Measurements from ENCODE around the gene FBXW8.

The FBXW8 gene, protein sequence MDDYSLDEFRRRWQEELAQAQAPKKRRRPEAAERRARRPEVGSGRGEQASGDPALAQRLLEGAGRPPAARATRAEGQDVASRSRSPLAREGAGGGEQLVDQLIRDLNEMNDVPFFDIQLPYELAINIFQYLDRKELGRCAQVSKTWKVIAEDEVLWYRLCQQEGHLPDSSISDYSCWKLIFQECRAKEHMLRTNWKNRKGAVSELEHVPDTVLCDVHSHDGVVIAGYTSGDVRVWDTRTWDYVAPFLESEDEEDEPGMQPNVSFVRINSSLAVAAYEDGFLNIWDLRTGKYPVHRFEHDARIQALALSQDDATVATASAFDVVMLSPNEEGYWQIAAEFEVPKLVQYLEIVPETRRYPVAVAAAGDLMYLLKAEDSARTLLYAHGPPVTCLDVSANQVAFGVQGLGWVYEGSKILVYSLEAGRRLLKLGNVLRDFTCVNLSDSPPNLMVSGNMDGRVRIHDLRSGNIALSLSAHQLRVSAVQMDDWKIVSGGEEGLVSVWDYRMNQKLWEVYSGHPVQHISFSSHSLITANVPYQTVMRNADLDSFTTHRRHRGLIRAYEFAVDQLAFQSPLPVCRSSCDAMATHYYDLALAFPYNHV

DNA sequence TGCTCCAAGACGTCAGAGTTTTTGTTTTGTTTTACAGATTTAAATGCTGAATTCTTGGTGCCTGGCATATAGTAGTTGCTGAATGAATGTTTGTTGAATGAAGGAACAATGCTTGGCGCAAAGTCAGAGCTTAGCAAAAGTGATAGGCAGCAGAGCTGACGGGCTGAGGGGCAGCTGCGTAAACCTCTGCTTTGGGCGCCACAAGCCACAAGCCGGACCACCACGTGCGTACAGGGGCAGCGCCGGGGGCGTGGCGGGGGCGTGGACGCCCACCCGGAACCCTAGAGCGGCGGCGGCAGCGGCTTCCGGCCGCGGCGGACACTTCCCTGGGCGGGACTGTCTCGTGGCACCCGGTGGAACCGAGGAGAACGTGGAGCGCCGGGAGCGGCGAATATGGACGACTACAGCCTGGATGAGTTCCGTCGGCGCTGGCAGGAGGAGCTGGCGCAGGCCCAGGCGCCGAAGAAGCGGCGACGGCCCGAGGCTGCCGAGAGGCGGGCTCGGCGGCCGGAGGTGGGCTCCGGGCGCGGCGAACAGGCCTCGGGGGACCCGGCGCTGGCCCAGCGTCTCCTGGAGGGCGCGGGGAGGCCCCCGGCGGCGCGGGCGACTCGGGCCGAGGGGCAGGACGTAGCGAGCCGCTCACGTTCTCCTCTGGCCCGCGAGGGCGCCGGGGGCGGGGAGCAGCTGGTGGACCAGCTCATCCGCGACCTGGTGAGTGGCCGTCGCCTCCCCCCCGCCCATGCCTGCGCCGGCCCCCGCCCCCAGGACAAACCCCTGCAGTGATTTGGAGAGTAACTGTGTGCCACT lies at the start of gene FBXW8:
FBXW8 (plus strand) TSS at position 306 of the 807 bp plus-strand sequence; CDS start at position 394, 88 bp downstream.
- no peak for DNase-seq (ENCODE audit: low spot score)

DNA sequence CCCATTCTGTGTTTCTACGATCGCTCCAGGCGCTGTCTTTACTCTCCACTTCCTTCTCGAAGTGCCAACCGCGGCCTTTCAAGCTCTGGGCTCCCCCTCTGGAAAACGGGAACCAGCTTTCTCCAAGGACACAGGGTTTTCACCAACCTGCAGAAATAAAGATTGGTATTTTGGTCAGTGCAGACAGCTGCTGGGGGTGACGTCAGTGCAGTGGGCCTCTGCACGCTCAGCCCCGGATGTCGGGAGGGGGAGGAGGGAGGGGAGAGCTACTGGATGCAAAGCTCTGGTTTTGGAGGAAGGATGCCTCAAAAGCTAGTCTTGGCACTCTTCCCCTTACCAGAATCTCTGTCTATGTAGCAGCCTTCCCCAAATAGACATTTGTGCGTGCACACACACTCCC lies 49.4 kb upstream of the FBXW8 start:
- peak; percentile 64 for DNase-seq (ENCODE audit: low spot score)

GRCh38 chr12:116862167-116862566 lies 48.6 kb upstream of the FBXW8 start:
- no peak for DNase-seq (ENCODE audit: low spot score)

- no peak for DNase-seq (ENCODE audit: low spot score)
Measured at GRCh38 chr12:116863275-116863767, 47.4 kb upstream of the FBXW8 start.

DNA sequence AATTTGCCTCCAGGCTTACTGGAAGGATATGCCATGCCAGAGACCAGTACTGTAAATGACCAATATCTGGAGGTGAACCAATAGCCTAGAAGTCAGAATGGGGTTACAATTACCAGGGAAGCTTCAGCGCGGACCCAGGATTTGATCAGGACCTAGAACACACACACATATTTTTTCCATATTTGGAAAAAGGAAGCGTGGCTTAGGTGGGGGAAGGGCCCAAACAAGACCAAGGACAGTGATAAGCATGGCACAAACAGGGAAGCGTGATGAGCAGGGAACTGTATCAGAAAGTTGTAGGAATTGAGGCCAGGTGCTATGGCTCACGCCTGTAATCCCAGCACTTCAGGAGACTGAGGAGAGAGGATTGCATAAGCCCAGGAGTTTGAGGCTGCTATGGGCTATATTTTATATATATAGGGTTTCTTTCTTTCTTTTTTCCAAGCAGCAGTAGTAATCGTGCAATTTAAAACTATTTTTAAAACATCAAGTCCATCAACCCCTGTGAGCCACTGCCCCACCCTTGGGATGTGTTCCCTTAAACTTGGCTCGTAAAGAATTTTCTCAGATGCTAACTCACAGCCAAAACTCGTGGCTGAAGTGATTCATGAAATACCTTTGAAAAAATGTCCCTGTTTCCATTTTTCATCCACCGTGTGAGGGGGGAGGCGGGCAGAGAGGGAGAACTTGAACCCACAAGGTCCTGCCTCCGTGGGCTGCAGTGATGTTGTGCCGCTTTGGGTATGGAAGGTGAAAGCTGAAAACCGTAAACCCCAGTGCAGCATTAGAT lies 46.2 kb upstream of the FBXW8 start:
- DNase-seq (ENCODE audit: low spot score), result no peak

GRCh38 chr12:116867523-116867922 lies 43.2 kb upstream of the FBXW8 start:
- no peak for DNase-seq (ENCODE audit: low spot score)

- DNase-seq (ENCODE audit: low spot score), result no peak
Measured at GRCh38 chr12:116870306-116870705, 40.4 kb upstream of the FBXW8 start.

DNA sequence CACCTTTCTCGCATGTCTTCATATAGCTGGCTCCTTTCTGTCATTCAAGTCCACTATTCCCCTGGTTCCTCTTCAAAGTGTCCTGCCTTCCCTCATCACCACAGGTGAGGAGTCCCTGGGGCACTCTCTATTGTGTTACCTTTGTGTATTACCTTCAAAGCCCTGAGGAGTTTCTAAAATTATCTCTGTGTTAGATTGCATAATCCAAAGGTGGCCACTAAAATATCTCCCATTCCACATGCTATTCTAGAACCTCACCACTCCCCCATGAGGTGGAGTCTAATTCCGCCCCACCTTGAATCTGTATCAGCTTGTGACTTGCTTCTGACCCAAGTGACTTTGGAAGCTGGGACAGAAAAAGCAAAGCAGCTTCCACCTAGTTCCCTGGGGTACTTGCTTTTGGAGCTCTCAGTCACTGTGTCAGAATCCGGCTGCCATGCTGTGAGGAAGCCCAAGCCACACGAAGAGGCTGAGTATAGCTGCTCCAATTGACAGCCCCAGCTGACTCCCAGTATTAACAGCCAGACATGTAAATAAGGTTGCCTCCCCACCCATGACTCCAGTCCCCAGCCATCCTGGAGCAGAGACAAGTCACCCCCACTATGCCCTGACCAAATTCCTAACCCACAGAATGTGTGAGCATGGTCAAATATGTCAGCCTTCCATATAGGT lies 36.3 kb upstream of the FBXW8 start:
- no peak for DNase-seq (ENCODE audit: low spot score)

DNA sequence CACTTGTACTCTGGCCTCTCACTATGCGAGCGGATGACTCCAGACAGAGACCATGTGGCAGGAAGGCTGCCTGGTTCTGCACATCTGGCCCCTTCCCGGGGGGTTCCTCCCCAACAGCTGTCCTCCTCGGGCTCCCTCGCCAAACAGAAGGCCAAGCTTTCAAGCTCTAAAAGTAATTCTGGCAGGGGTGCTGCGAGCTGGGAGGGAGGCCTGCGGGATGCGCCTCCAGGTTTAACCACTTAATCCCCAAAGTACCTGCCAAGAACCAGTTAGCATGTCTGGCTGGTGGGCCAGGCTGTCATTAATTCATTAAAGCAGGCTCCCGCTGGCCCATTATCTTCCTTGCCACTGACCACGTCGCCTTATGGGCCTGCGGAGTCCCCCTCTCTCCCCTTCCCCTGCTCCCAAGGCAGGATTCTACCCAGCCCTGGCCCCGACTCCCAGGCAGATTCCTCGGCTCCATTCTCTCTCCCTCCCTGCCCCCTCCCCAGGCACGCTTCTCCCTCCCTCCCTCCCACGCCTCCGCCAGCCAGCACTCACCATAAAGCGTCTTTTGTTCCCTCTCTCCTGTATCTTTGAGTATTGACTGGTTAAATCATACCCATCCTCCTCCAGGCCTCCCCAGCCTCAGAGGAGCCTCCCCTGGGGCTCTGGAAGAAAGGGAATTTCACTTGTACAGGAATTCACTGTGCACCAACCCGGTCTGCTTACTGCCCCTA lies 34.4 kb upstream of the FBXW8 start:
- no peak for DNase-seq (ENCODE audit: low spot score)

DNA sequence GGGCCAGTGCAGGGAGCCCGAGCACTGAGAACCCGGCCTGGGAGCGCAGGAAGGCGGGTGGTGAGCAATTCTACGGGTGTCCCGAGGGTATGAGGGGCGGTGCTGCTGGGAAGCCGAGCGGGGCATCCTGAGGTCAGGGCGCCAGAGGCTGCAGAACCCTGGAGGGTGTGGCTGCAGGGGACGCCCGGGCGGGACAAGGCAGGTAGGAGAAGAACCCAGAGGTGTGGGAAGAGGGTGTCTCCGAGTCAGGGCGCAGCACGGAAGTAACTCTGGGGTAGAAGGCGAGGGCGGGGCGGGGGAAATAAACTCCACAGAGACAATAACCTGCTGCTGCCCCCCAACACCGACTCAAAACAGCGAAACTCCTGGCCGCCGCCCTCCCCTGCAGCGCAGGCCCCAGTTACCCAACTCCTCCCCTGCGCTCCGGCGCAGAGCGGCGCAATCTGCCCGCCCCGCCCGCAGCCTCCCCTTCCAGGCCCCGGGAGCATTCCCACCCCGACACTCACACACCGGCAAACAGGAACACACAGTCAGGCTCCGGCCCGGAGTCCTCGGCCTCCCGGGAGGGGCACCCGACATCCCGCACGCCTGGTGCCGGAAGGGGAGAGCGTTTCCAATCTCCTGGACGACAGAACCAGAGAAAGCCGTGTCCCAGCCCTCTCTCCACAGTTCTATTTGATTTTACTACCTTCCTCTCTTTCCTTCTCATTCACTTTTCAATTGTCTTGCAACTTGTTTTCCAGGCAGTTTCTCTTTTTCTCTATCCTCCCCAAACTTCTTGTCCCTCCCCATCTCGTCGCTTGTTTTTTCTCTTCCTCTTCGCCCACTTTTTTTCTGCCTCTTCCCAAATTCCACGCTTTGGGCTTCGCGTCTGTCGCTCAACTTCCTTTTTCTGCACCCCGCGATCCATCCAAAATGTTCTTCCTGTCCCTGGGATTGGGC lies 31.9 kb upstream of the FBXW8 start:
- no peak for DNase-seq (ENCODE audit: low spot score)

DNA sequence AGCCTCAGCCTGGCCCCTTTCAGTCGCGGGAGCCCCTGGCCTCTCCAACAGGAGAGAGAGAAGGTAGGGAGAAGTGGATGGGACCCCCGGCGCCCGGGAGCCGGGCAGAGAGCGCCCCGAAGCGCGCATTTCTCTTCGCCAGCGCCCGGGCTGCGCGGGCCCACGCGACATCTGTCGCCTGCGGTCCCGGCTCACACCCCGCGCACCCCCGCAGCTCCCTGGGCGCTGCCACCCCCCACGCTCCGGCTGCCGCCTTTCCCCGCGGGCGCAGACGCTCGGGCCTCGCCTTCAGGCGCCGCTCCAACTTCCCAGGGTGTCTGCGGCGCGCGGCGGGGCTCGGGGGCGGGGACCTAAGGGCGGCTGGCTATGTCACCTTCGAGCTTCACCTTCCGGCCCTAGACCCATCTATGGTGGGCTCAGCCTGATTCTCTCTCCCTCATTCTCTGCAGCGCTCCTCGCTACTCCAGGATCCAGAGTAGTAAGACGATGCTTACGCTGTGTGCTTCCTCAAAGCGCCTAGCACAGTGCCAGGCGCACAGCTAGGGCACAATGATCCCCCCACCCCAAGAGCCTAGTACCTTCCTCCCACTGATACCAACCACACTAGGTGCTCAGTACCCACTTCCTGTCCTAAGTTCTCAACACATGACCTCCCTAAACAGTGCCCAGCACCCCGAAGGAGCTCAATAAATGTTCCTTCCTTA lies 31.1 kb upstream of the FBXW8 start:
- DNase-seq (ENCODE audit: low spot score), result no peak

DNA sequence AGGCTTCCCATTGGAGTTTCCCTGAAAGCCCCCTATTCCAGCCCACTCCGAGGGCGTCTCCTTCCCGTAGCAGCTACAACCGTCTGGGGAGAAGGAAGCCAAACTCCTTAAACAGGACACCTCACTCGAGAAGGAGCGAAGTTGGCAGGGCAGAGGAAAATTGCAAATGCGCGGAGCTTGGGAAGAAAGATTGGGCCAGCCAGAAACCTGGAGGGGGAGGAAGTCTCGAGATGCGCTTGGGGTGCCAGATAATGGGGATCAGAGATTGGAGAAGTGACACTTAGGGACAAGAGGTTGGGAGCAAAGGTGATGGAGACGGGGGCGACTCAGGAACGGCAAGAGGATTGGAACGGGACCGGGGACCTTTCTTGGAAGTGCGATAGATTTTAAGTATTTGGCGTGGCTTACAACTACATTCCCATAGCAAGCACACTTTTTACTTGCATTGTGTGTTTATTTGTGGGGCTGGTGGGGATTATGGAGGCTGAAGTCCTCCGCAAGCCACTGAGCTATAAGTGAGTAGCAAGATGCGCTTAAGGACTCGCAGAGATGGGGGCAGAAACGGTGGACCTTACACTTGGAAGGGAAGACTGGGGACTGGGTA lies 30.4 kb upstream of the FBXW8 start:
- DNase-seq (ENCODE audit: low spot score), result no peak

- DNase-seq (ENCODE audit: low spot score), result no peak
Measured at GRCh38 chr12:116880817-116881324, 29.9 kb upstream of the FBXW8 start.

GRCh38 chr12:116881325-116881876 lies 29.3 kb upstream of the FBXW8 start, which contains the start of gene HRK:
TSS of gene HRK (minus strand) at chr12:116881441. CDS start at chr12:116881307, 134 bp downstream.
- no peak for DNase-seq (ENCODE audit: low spot score)

DNA sequence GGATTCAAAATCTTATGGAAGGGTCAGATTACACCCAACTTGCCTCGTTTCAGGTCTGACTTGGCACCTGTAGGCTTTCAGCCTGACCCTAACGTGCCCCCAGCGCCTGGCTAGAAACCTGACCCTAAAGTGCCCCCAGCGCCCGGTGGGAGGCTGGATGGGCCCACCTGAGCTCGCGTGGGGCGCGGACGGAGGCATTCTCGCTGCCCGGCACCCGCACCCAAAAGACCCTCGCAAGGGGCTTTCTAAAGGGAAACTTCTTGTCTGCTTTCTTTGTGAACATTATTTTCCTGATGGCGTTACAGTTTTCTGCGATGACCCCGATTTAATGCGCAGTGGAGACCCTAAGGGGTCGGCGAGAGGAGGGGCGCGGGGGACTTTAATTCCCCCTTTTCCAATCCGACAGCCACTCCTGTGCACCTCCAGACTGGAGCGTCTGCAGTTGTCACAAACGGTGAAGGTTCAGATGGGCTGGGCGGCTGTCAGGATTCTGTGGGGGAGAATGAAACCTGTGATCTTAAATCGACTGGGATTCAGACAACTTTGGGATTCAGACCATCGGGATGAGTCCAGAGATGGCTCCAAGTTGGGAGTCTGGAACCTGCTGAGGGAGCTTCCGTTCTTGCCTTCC lies 28.8 kb upstream of the FBXW8 start:
- DNase-seq (ENCODE audit: low spot score), result no peak

GRCh38 chr12:116882742-116883141 lies 28.0 kb upstream of the FBXW8 start:
- DNase-seq (ENCODE audit: low spot score), result no peak

- no peak for DNase-seq (ENCODE audit: low spot score)
Measured at GRCh38 chr12:116884871-116885270, 25.9 kb upstream of the FBXW8 start.
